Right lobe of liver (tissue), 6 donors: ENCODE measurements around the gene CDH13. TPM values are rescaled to one million over a fixed set of nuclear protein-coding genes. Genes with fewer than 3 reads are reported as not detected.

ENCODE experiments used
- ATAC-seq, 4 donors: fragments of 200-7000 bp; cut with Tn5 transposase; one replicate each; pipeline ENCODE4 v1.9.1; 2020; ENCODE audit warnings: mild to moderate bottlenecking in 4 of 4, moderate library complexity in 4 of 4
- DNase-seq, 3 donors: peaks; one replicate each; pipeline ENCODE4 v3.0.0-alpha.2; 2020
- H3K27ac ChIP-seq, 3 donors: fragments of 200-600 bp; one replicate each; pipeline ENCODE4 v1.8.0; 2022
- H3K27me3 ChIP-seq, 2 donors: fragments of 200-600 bp; one replicate each; pipeline ENCODE4 v1.8.0; 2022
- H3K36me3 ChIP-seq, 4 donors: fragments of 200-600 bp; sonication (generic) in 1 of 4; one replicate each; pipeline versions ENCODE4 v1.5.1 to v1.8.0; 2017 to 2022; ENCODE audit warnings: control low read depth in 1 of 4
- H3K4me1 ChIP-seq, 4 donors: fragments of 200-600 bp; sonication (generic) in 1 of 4; one replicate each; pipeline versions ENCODE4 v1.5.1 to v1.8.0; 2017 to 2022; ENCODE audit warnings: control low read depth in 1 of 4
- H3K4me3 ChIP-seq, 3 donors: fragments of 200-600 bp; one replicate each; pipeline ENCODE4 v1.8.0; 2022
- H3K9me3 ChIP-seq, 4 donors: fragments of 200-600 bp; sonication (generic) in 1 of 4; one replicate each; pipeline versions ENCODE4 v1.5.1 to v1.8.0; 2017 to 2022; ENCODE audit warnings: control low read depth in 1 of 4
- POLR2A ChIP-seq: fragments of 450-650 bp; IDR thresholded peaks from one replicate; pipeline ENCODE4 v1.6.1; 2017; ENCODE audit warnings: antibody characterized with exemption, mild to moderate bottlenecking
- WGBS: methylation state at CpG from one replicate; pipeline ENCODE4 v1.1.6; 2018; ENCODE audit warnings: low coverage, low lambda C conversion rate; ENCODE audit not compliant: insufficient coverage; ENCODE audit errors: missing lambda C conversion rate; 5-methylcytosine and 5-hydroxymethylcytosine counted together
- intact Hi-C, 2 donors: fragments of 100-400 bp; cut with DNase I; formaldehyde crosslinking; loops; one replicate each; pipeline versions ENCODE4 v1.11.2 to v1.14.1; 2022
- total RNA-seq, 6 experiments: library from RNA; depleted of rRNA in 2 of 6; stranded (reverse); fragments of >200 nt in 2 of 6; fragmentation: NEBNext Ultra II Directional in 3 of 6; extraction: Animal tissue kit (Norgen Biotek cat#: 25700) in 3 of 6; gene quantifications; one replicate each; pipeline versions ENCODE4 v1.1.0 to v1.2.4, GENCODE V29; 2016 to 2023
- TF ChIP-seq, protein P1 (sequence below), 4 donors: fragments of 200-600 bp in 3 of 4; fragments of 450-650 bp in 1 of 4; IDR thresholded peaks; one replicate each; pipeline versions ENCODE4 v1.5.1 to v1.8.0; 2016 to 2022; ENCODE audit warnings: antibody characterized with exemption in 4 of 4, mild to moderate bottlenecking in 2 of 4
- donor health status: DM: no; HTN: yes; CAD: no.
- donor health status: DM: no; HTN: no; CAD: no.
- donor health status: DM: no; HTN: no; CAD: no.
- donor health status: DM: no; HTN: yes; CAD: no.
- donor health status: DM: no; HTN: yes; CAD: no.

Gene CDH13
- total RNA-seq, 6 experiments from 2014 or later: 0.13 to 4.6 (median 0.49) TPM

DNA sequence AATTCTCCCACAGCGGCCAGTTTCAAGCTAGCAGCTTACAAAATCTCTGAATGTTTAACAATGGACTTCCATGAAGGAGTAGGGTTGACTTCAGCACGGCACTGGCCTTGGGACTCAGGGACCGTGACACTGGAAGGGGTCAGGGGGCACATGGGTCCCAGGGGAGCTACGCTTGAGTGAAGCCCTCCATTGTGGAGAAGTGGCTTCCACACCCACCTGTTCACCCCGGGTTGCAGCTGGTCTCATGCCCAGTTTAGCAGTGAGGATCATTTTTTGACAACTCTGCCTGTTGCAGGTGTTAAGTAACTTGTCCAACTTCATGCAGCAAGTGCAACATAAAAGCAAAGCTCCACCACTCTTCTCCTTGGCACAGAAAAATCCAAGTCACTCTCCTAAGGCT is 510.2 kb downstream of the CDH13 start:
- Histone ChIP-seq H3K4me3 (peak overlapping the region in 1 of 3 donors; percentile 39), H3K36me3 (no peaks in the 10 kb centered on the region), H3K27me3 (no peaks in the 10 kb centered on the region), H3K27ac (no peak overlapping the region), H3K9me3 (no peaks in the 10 kb centered on the region), H3K4me1 (peaks cover 0 to 7% (median 3%) of the 10 kb centered on the region in 4 donors)
- ATAC-seq (peak in 3 of 4 donors; percentile 20 to 47 (median 23)), DNase-seq (no peak)
- intact Hi-C loops: no loop called here
- TF ChIP-seq POLR2A: no peak
- TF ChIP-seq, protein P1, sequence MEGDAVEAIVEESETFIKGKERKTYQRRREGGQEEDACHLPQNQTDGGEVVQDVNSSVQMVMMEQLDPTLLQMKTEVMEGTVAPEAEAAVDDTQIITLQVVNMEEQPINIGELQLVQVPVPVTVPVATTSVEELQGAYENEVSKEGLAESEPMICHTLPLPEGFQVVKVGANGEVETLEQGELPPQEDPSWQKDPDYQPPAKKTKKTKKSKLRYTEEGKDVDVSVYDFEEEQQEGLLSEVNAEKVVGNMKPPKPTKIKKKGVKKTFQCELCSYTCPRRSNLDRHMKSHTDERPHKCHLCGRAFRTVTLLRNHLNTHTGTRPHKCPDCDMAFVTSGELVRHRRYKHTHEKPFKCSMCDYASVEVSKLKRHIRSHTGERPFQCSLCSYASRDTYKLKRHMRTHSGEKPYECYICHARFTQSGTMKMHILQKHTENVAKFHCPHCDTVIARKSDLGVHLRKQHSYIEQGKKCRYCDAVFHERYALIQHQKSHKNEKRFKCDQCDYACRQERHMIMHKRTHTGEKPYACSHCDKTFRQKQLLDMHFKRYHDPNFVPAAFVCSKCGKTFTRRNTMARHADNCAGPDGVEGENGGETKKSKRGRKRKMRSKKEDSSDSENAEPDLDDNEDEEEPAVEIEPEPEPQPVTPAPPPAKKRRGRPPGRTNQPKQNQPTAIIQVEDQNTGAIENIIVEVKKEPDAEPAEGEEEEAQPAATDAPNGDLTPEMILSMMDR (IDR thresholded peaks at IDR 0.05): no peak
- 67% methylated on average over 2 of the region's 5 CpGs for WGBS

DNA sequence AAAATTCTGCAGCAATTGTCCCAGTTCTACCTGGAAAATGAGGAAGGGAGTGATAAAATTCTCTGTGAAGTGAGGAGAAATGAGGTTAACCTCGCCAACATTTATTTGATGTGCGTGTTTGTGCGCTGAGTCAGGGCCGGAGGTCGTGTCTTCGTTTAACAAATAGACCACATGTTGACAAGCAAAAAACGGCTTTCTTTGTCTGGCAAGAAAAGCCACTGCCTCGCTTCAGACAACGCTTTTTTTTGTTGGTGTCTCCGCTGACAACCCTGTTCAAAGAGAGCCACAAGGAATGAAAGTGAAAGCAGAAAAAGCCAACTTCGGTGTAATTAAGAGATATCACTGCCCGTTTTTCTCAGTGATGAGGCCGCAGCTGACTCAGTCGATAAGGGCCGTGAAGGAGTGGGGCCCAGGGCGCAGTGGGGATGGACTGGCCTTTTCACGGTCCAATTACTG is 510.6 kb downstream of the CDH13 start:
- H3K9me3 ChIP-seq: no peaks in the 10 kb centered on the region
- 7% methylated on average over 17 of the region's 17 CpGs for WGBS
- H3K27ac ChIP-seq: no peak overlapping the region
- intact Hi-C loops: no loop called here
- H3K4me1 ChIP-seq: peaks cover 0 to 7% (median 3%) of the 10 kb centered on the region in 4 donors
- H3K27me3 ChIP-seq: no peaks in the 10 kb centered on the region
- no peaks in the 10 kb centered on the region for H3K36me3 ChIP-seq
- ATAC-seq (peak; percentile 77 to 95 (median 85)), DNase-seq (peak in 1 of 3 donors; percentile 28)
- TF ChIP-seq, protein P1 (IDR thresholded peaks at IDR 0.05): no peak
- TF ChIP-seq POLR2A: no peak
- peak overlapping the region in 2 of 3 donors; percentile 31 to 39 for H3K4me3 ChIP-seq

DNA sequence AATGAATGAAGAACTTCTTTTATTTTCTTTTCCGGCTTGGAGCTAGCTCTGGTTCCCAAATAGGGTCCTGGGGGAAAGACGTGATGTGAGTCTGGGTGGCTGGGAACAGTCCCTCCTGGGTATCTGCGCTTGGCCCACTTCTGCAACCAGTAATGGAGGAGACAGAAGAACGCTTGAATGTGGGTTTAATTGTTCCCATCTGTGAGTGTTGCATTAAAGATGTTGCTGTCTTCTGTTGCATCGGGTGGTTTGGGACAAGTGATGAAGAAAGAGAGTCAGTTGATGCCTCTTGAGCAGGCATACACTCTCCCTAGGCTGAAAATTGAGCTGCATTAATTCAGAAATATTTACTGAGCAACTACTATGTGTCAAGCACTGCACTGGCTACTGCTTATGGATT is 511.1 kb downstream of the CDH13 start:
- Histone ChIP-seq H3K36me3 (no peaks in the 10 kb centered on the region), H3K9me3 (no peaks in the 10 kb centered on the region), H3K27me3 (no peaks in the 10 kb centered on the region), H3K4me3 (no peak overlapping the region), H3K27ac (no peak overlapping the region), H3K4me1 (peaks cover 0 to 7% (median 3%) of the 10 kb centered on the region in 4 donors)
- TF ChIP-seq POLR2A: no peak
- TF ChIP-seq, protein P1 (IDR thresholded peaks at IDR 0.05): no peak
- intact Hi-C loops: no loop called here
- no peak for DNase-seq
- 72% methylated on average over 5 of the region's 5 CpGs for WGBS
- ATAC-seq: no peak

DNA sequence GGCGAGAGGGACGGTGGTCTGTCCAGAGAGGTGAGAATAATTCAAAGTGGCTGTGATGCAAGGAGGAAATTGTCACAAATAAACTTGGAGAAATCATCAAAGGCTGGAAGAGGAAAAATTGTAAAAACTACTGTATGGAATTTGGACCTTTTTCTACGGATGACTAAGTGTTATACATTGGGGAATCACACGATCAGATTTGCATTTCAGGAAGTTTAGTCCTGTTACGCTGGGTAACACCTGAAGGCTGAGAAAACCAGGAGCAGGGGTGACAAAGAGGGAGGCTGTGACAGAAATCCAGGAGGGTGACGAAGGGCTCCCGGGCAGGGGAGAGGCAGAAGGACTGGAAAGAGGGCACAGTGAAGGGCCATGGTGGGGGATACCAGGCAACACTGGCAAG is 511.7 kb downstream of the CDH13 start:
- TF ChIP-seq POLR2A: no peak
- TF ChIP-seq, protein P1 (IDR thresholded peaks at IDR 0.05): no peak
- H3K36me3 ChIP-seq: no peaks in the 10 kb centered on the region
- no peak for DNase-seq
- no peak for ATAC-seq
- no peak overlapping the region for H3K4me3 ChIP-seq
- H3K9me3 ChIP-seq: no peaks in the 10 kb centered on the region
- no peak overlapping the region for H3K27ac ChIP-seq
- peaks cover 0 to 7% (median 3%) of the 10 kb centered on the region in 4 donors for H3K4me1 ChIP-seq
- intact Hi-C loops: no loop called here
- 72% methylated on average over 7 of the region's 7 CpGs for WGBS
- H3K27me3 ChIP-seq: no peaks in the 10 kb centered on the region
